Thyroid gland (tissue), 4 donors: ENCODE results near the gene ACACA. TPM values are rescaled to one million over a fixed set of nuclear protein-coding genes. Genes with fewer than 3 reads are reported as not detected.

Source experiments
- DNase-seq, 2 donors: peaks; one replicate each; pipeline ENCODE4 v3.0.0-alpha.2; 2019
- H3K27ac ChIP-seq, 3 donors: fragments of 200-600 bp; sonication (generic); 1 replicate in 2 of 3; 2 replicates in 1 of 3; pipeline ENCODE4 v1.5.1; 2016 to 2019; ENCODE audit warnings: mild to moderate bottlenecking in 1 of 3, moderate library complexity in 1 of 3
- H3K27me3 ChIP-seq: fragments of 200-600 bp; sonication (generic); one replicate; pipeline ENCODE4 v1.5.1; 2019
- H3K36me3 ChIP-seq, 2 donors: fragments of 200-600 bp; sonication (generic); one replicate each; pipeline ENCODE4 v1.5.1; 2016 to 2019
- H3K4me1 ChIP-seq, 2 donors: fragments of 200-600 bp; sonication (generic); one replicate each; pipeline ENCODE4 v1.5.1; 2017 to 2019
- H3K4me3 ChIP-seq, 3 donors: fragments of 200-600 bp; sonication (generic); replicated peaks in 1 of 3; 1 replicate in 2 of 3; 2 replicates in 1 of 3; pipeline ENCODE4 v1.5.1; 2016; ENCODE audit warnings: mild to moderate bottlenecking in 1 of 3
- H3K9me3 ChIP-seq: fragments of 200-600 bp; sonication (generic); one replicate; pipeline ENCODE4 v1.5.1; 2017
- CTCF ChIP-seq, 6 experiments: fragments of 200-600 bp in 3 of 6; fragments of 450-650 bp in 3 of 6; sonication (generic) in 3 of 6; IDR thresholded peaks; one replicate each; pipeline ENCODE4 v1.5.1; 2016 to 2019; ENCODE audit warnings: antibody characterized with exemption in 6 of 6, mild to moderate bottlenecking in 2 of 6, inconsistent platforms in 1 of 6, moderate library complexity in 1 of 6
- POLR2A ChIP-seq, 2 donors: fragments of 450-650 bp; IDR thresholded peaks; one replicate each; pipeline ENCODE4 v1.6.1; 2017; ENCODE audit warnings: antibody characterized with exemption in 2 of 2, mild to moderate bottlenecking in 2 of 2, moderate library complexity in 1 of 2
- WGBS, 2 donors: methylation state at CpG; one replicate each; pipeline ENCODE4 v1.1.5; 2017; 5-methylcytosine and 5-hydroxymethylcytosine counted together
- intact Hi-C: fragments of 100-400 bp; cut with DNase I; formaldehyde crosslinking; loops from one replicate; pipeline ENCODE4 v1.15.1; 2023
- total RNA-seq, 4 donors: library from RNA; depleted of rRNA; stranded (reverse); fragments of >200 nt; gene quantifications; one replicate each; pipeline ENCODE4 v1.2.3, GENCODE V29; 2016

Gene ACACA
- total RNA-seq, 4 donors from 2014 or later: 27.2 to 55.7 (median 38.4) TPM

GRCh38 chr17:37293770-37294169 is 112.9 kb downstream of the ACACA start:
- intact Hi-C loops: no loop called here
- no peak overlapping the region for H3K27ac ChIP-seq
- 93 to 94% methylated on average over 5 of the region's 5 CpGs for WGBS, 2 donors

GRCh38 chr17:37292429-37293139 is 114.1 kb downstream of the ACACA start:
- no peak overlapping the region for H3K4me3 ChIP-seq
- H3K9me3 ChIP-seq: no peaks in the 10 kb centered on the region
- no peaks in the 10 kb centered on the region for H3K36me3 ChIP-seq
- H3K27ac ChIP-seq: no peak overlapping the region
- no peak for DNase-seq
- no peaks in the 10 kb centered on the region for H3K4me1 ChIP-seq
- intact Hi-C loops: no loop called here
- WGBS, 2 donors: 77 to 80% methylated on average over 9 of the region's 9 CpGs
- TF ChIP-seq CTCF (IDR thresholded peaks at IDR 0.05): no peak
- no peak for TF ChIP-seq POLR2A (IDR thresholded peaks at IDR 0.05)
- no peaks in the 10 kb centered on the region for H3K27me3 ChIP-seq

More at GRCh38 chr17:37293770-37294169, 112.9 kb downstream of the ACACA start:
- H3K36me3 ChIP-seq: no peaks in the 10 kb centered on the region
- H3K9me3 ChIP-seq: no peaks in the 10 kb centered on the region
- TF ChIP-seq CTCF (IDR thresholded peaks at IDR 0.05): no peak
- no peak for TF ChIP-seq POLR2A (IDR thresholded peaks at IDR 0.05)
- no peaks in the 10 kb centered on the region for H3K4me1 ChIP-seq
- H3K27me3 ChIP-seq: no peaks in the 10 kb centered on the region
- no peak overlapping the region for H3K4me3 ChIP-seq
- DNase-seq: no peak

- Histone ChIP-seq H3K27ac (no peak overlapping the region), H3K4me1 (no peaks in the 10 kb centered on the region), H3K27me3 (no peaks in the 10 kb centered on the region), H3K36me3 (no peaks in the 10 kb centered on the region), H3K4me3 (no peak overlapping the region), H3K9me3 (no peaks in the 10 kb centered on the region)
- 90 to 96% methylated on average over 4 of the region's 4 CpGs for WGBS, 2 donors
- intact Hi-C loops: no loop called here
- TF ChIP-seq POLR2A (IDR thresholded peaks at IDR 0.05) (no peak), CTCF (IDR thresholded peaks at IDR 0.05) (no peak)
- no peak for DNase-seq
Observed at GRCh38 chr17:37291351-37291750, 115.3 kb downstream of the ACACA start.

- Histone ChIP-seq H3K4me1 (no peaks in the 10 kb centered on the region), H3K4me3 (no peak overlapping the region), H3K9me3 (no peaks in the 10 kb centered on the region), H3K36me3 (no peaks in the 10 kb centered on the region), H3K27me3 (no peaks in the 10 kb centered on the region), H3K27ac (no peak overlapping the region)
- no peak for TF ChIP-seq POLR2A (IDR thresholded peaks at IDR 0.05)
- TF ChIP-seq CTCF (IDR thresholded peaks at IDR 0.05): no peak
- 81 to 92% methylated on average over 1 of the region's 1 CpG for WGBS, 2 donors
- DNase-seq: no peak
- intact Hi-C loops: no loop called here
Observed at GRCh38 chr17:37286430-37286829, 120.2 kb downstream of the ACACA start.

GRCh38 chr17:37284191-37284590 is 122.4 kb downstream of the ACACA start:
- TF ChIP-seq CTCF (IDR thresholded peaks at IDR 0.05) (no peak), POLR2A (IDR thresholded peaks at IDR 0.05) (no peak)
- Histone ChIP-seq H3K4me3 (no peak overlapping the region), H3K27me3 (no peaks in the 10 kb centered on the region), H3K4me1 (no peaks in the 10 kb centered on the region), H3K36me3 (no peaks in the 10 kb centered on the region), H3K9me3 (no peaks in the 10 kb centered on the region), H3K27ac (no peak overlapping the region)
- intact Hi-C loops: no loop called here
- DNase-seq: no peak
- WGBS, 2 donors: 86 to 91% methylated on average over 2 of the region's 2 CpGs
